ENCODE data around the gene DGKB.

DNA sequence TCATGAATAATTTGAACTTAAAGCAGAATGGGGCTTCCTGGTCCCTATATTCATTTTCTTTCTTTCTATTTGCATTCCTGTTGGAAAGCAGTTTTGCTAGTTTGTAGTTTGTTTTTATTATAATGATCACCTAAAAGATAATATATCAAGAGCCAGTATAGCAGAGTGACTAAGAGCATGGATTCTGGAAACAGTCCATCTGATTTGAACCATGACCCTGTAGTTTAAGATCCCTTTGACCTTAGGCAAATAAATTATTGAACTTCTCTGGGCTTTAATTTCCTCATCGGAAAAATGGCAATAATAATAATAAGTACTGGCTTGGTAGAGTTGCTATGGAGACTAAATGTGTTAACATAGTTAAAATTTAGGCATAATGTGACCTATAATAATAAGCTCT, 76.1 kb downstream of the DGKB start:
- TF ChIP-seq, protein P1, sequence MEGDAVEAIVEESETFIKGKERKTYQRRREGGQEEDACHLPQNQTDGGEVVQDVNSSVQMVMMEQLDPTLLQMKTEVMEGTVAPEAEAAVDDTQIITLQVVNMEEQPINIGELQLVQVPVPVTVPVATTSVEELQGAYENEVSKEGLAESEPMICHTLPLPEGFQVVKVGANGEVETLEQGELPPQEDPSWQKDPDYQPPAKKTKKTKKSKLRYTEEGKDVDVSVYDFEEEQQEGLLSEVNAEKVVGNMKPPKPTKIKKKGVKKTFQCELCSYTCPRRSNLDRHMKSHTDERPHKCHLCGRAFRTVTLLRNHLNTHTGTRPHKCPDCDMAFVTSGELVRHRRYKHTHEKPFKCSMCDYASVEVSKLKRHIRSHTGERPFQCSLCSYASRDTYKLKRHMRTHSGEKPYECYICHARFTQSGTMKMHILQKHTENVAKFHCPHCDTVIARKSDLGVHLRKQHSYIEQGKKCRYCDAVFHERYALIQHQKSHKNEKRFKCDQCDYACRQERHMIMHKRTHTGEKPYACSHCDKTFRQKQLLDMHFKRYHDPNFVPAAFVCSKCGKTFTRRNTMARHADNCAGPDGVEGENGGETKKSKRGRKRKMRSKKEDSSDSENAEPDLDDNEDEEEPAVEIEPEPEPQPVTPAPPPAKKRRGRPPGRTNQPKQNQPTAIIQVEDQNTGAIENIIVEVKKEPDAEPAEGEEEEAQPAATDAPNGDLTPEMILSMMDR (IDR thresholded peaks at IDR 0.05), result no peak
- no peak for TF ChIP-seq POLR2A (IDR thresholded peaks at IDR 0.05)
